IMR-90 (cell line): ENCODE measurements around the gene APOH. TPM values are rescaled to one million over a fixed set of nuclear protein-coding genes. Genes with fewer than 3 reads are reported as not detected.

Experiments used
- ATAC-seq: fragments of 200-7000 bp; cut with Tn5 transposase; 2 replicates; pipeline ENCODE4 v1.9.1; 2020; ENCODE audit warnings: low read depth, mild to moderate bottlenecking, moderate library complexity
- BruUV-seq: library from RNA; stranded (reverse); fragments of 400-500 nt; replicated peaks from 2 replicates; lab custom pipeline; 2021; lab: Mats Ljungman, UMichigan
- CTCF ChIA-PET: fragments of 300-600 bp; formaldehyde crosslinking; extraction: SDS; loops from one replicate; lab custom pipeline; 2021; ENCODE audit warnings: antibody characterized with exemption; lab: Yijun Ruan, JAX
- POLR2A ChIA-PET: fragments of 300-600 bp; sonication (Branson Sonifier 250); formaldehyde crosslinking; loops from one replicate; lab custom pipeline; 2022; ENCODE audit warnings: antibody characterized with exemption; ENCODE audit not compliant: unreplicated experiment; lab: Charles Lee
- DNase-seq: peaks from one replicate; pipeline ENCODE4 v3.0.0; 2013
- H2AFZ ChIP-seq: replicated peaks from 2 replicates; pipeline ENCODE3; 2013; ENCODE audit warnings: low read length, mild to moderate bottlenecking; ENCODE audit not compliant: poor library complexity
- H2AK5ac ChIP-seq: 2 replicates; pipeline ENCODE4 v1.6.1; 2013; ENCODE audit warnings: low read depth, low read length, inconsistent platforms
- H2AK9ac ChIP-seq: replicated peaks from 2 replicates; pipeline ENCODE3; 2013; ENCODE audit warnings: mild to moderate bottlenecking, low read depth, low read length, moderate library complexity; ENCODE audit not compliant: poor library complexity
- H2BK120ac ChIP-seq: 2 replicates; pipeline ENCODE4 v1.6.1; 2013; ENCODE audit warnings: low read depth, low read length, inconsistent platforms
- H2BK15ac ChIP-seq: 3 replicates; pipeline ENCODE4 v1.6.1; 2013; ENCODE audit warnings: low read depth, low read length, inconsistent platforms
- H2BK20ac ChIP-seq: 2 replicates; pipeline ENCODE4 v1.6.1; 2013; ENCODE audit warnings: low read depth, mild to moderate bottlenecking, inconsistent platforms, low read length, moderate library complexity
- H2BK5ac ChIP-seq: 2 replicates; pipeline ENCODE4 v1.6.1; 2013; ENCODE audit warnings: mild to moderate bottlenecking, low read depth, low read length, inconsistent platforms; ENCODE audit not compliant: poor library complexity, severe bottlenecking
- H3K14ac ChIP-seq: replicated peaks from 2 replicates; pipeline ENCODE4 v1.6.1; 2013; ENCODE audit warnings: low read depth, low read length, inconsistent platforms
- H3K18ac ChIP-seq: 2 replicates; pipeline ENCODE4 v1.6.1; 2013; ENCODE audit warnings: low read depth, low read length, control low read depth
- H3K23ac ChIP-seq: 2 replicates; pipeline ENCODE4 v1.6.1; 2013; ENCODE audit warnings: low read depth, low read length, inconsistent platforms
- H3K27ac ChIP-seq: 2 replicates; pipeline ENCODE4 v1.5.1; 2013; ENCODE audit warnings: mild to moderate bottlenecking, control low read depth, low read length; ENCODE audit not compliant: insufficient read depth
- H3K27me3 ChIP-seq: 2 replicates; pipeline ENCODE4 v1.6.1; 2013; ENCODE audit warnings: low read length; ENCODE audit not compliant: control insufficient read depth, insufficient read depth
- H3K36me3 ChIP-seq: 2 replicates; pipeline ENCODE4 v1.6.1; 2013; ENCODE audit warnings: low read length, mixed read lengths; ENCODE audit not compliant: control insufficient read depth, insufficient read depth
- H3K4ac ChIP-seq: 2 replicates; pipeline ENCODE4 v1.6.1; 2013; ENCODE audit warnings: low read depth, low read length, inconsistent platforms
- H3K4me1 ChIP-seq: 2 replicates; pipeline ENCODE4 v1.6.1; 2013; ENCODE audit warnings: low read length, mixed read lengths; ENCODE audit not compliant: control insufficient read depth, insufficient read depth
- H3K4me2 ChIP-seq: 2 replicates; pipeline ENCODE4 v1.6.1; 2013; ENCODE audit warnings: low read depth, mild to moderate bottlenecking, control low read depth, low read length, moderate library complexity
- H3K4me3 ChIP-seq: 2 replicates; pipeline ENCODE4 v1.5.1; 2013; ENCODE audit warnings: low read depth, mild to moderate bottlenecking, control low read depth, low read length, moderate library complexity; ENCODE audit not compliant: insufficient read depth
- H3K56ac ChIP-seq: 2 replicates; pipeline ENCODE4 v1.6.1; 2013; ENCODE audit warnings: low read length, inconsistent platforms; ENCODE audit not compliant: insufficient read depth; ENCODE audit errors: extremely low read depth
- H3K79me1 ChIP-seq, 2 experiments: 2 replicates each; pipeline ENCODE4 v1.6.1; 2013; ENCODE audit warnings: low read length in 2 of 2, inconsistent platforms in 1 of 2, low read depth in 1 of 2
- H3K9ac ChIP-seq: 2 replicates; pipeline ENCODE4 v1.6.1; 2013; ENCODE audit warnings: low read depth, low read length, control low read depth
- H3K9me1 ChIP-seq: 2 replicates; pipeline ENCODE4 v1.6.1; 2013; ENCODE audit warnings: low read length, inconsistent platforms; ENCODE audit not compliant: insufficient read depth
- H3K9me3 ChIP-seq: 2 replicates; pipeline ENCODE4 v1.6.1; 2013; ENCODE audit warnings: low read length; ENCODE audit not compliant: control insufficient read depth, insufficient read depth
- H4K20me1 ChIP-seq: 2 replicates; pipeline ENCODE4 v1.6.1; 2013; ENCODE audit warnings: low read length, inconsistent platforms; ENCODE audit not compliant: insufficient read depth
- H4K5ac ChIP-seq: 2 replicates; pipeline ENCODE4 v1.6.1; 2013; ENCODE audit warnings: mild to moderate bottlenecking, low read depth, low read length, control low read depth
- H4K8ac ChIP-seq, 2 experiments: 2 replicates each; pipeline ENCODE4 v1.6.1; 2013; ENCODE audit warnings: low read depth in 2 of 2, low read length in 2 of 2, control low read depth in 1 of 2, inconsistent platforms in 1 of 2
- H4K91ac ChIP-seq: 2 replicates; pipeline ENCODE4 v1.6.1; 2013; ENCODE audit warnings: low read depth, low read length, inconsistent platforms; ENCODE audit not compliant: insufficient read depth
- BHLHE40 ChIP-seq: fragments of 150-350 bp; IDR thresholded peaks from 2 replicates; pipeline ENCODE4 v1.6.1; 2016; ENCODE audit warnings: mild to moderate bottlenecking, low read depth, low read length
- CEBPB ChIP-seq: IDR thresholded peaks from 2 replicates; pipeline ENCODE4 v1.6.1; 2012; ENCODE audit warnings: low read depth, low read length, improper control_type of control experiment
- CHD1 ChIP-seq: IDR thresholded peaks from 2 replicates; pipeline ENCODE4 v1.6.1; 2012; ENCODE audit warnings: low read depth, low read length, improper control_type of control experiment
- ELK1 ChIP-seq: fragments of 150-350 bp; IDR thresholded peaks from 2 replicates; pipeline ENCODE4 v1.6.1; 2016; ENCODE audit warnings: low read depth, mild to moderate bottlenecking, low read length, moderate library complexity, borderline replicate concordance
- FOS ChIP-seq: fragments of 150-350 bp; IDR thresholded peaks from 2 replicates; pipeline ENCODE4 v1.6.1; 2016; ENCODE audit warnings: low read depth, low read length
- MAZ ChIP-seq: IDR thresholded peaks from 2 replicates; pipeline ENCODE4 v1.6.1; 2012; ENCODE audit warnings: low read depth, mild to moderate bottlenecking, low read length, improper control_type of control experiment, moderate library complexity, borderline replicate concordance
- MXI1 ChIP-seq: IDR thresholded peaks from 2 replicates; pipeline ENCODE4 v1.6.1; 2012; ENCODE audit warnings: low read depth, mild to moderate bottlenecking, low read length, moderate library complexity, borderline replicate concordance
- NFE2L2 ChIP-seq: fragments of 150-350 bp; IDR thresholded peaks from 2 replicates; pipeline ENCODE4 v1.6.1; 2016; ENCODE audit warnings: low read depth, mild to moderate bottlenecking, low read length
- RFX5 ChIP-seq: IDR thresholded peaks from 2 replicates; pipeline ENCODE4 v1.8.0; 2012; ENCODE audit warnings: low read depth, mild to moderate bottlenecking, low read length, moderate library complexity
- USF2 ChIP-seq: fragments of 150-350 bp; IDR thresholded peaks from 2 replicates; pipeline ENCODE4 v1.6.1; 2017; ENCODE audit warnings: mild to moderate bottlenecking, antibody characterized with exemption, low read length, low read depth
- WGBS, 2 experiments: methylation state at CpG; one replicate each; pipeline versions ENCODE4 v1.1.5 to v1.1.7; 2013; ENCODE audit warnings: missing lambda C conversion rate in 2 of 2; ENCODE audit not compliant: insufficient read length in 1 of 2; ENCODE audit errors: extremely low coverage in 2 of 2; 5-methylcytosine and 5-hydroxymethylcytosine counted together
- dilution Hi-C: fragments of 300-500 bp; cut with HindIII; formaldehyde crosslinking; loops from one replicate; pipeline ENCODE4 v1.14.3; 2018; ENCODE audit warnings: low sequenced_read_pairs; ENCODE audit not compliant: unreplicated experiment
- in situ Hi-C: fragments of 300-500 bp; cut with MboI; formaldehyde crosslinking; loops from 3 replicates; pipeline ENCODE4 v1.14.3; 2019; ENCODE audit warnings: low sequenced_read_pairs, inconsistent platforms, mixed read lengths
- intact Hi-C: fragments of 100-400 bp; cut with micrococcal nuclease; formaldehyde crosslinking; loops from 2 replicates; pipeline ENCODE4 v1.10.0; 2022
- polyA plus RNA-seq, 3 experiments: library from polyadenylated mRNA; depleted of rRNA; stranded (reverse); fragments of >200 nt; gene quantifications; 2 replicates each; pipeline ENCODE4 v1.2.3, GENCODE V29; 2012; ENCODE audit warnings: low replicate concordance in 1 of 3
- total RNA-seq: library from RNA; depleted of rRNA; stranded (reverse); fragments of >200 nt; gene quantifications from 2 replicates; pipeline ENCODE4 v1.2.3, GENCODE V29; 2012

Gene APOH
- total and polyA plus RNA-seq, 2 of the 4 experiments (the other 2 are of a cell fraction), result not detected

DNA sequence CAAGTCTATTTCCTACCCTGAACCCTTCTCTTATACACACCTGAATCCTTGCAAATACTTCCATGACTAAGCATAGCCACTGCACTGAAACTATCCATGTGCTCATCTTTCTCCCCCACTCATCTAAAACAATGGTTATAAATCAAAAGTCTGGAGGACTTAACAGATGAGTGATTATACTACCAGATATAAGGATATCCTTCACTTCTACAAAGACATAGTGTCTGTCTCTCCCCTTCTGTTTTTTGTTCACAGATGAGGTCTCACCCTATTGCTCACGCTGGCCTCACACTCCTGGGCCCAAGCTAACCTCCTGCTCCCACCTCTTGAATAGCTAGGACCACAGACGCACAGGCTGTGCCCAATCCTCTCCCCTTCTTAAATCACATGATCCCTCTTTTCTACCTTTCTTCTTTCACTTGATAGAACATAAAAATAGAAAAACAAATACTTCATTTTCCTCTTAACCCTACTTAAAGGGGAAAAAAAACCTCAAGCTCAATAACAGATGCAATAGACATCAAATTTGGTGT is 56.5 kb downstream of the APOH start:
- dilution Hi-C loops, result no loop called here
- 80% methylated on average over 1 of the region's 2 CpGs; no CpG with 5 or more reads in 1 of the 2 experiments for WGBS, 2 experiments
- in situ Hi-C loops, result loop anchor here (25.0 kb wide), 1 partner anchor 610 kb away; the partner anchor contains the start of gene AXIN2

More for the DNA sequence above, 56.5 kb downstream of the APOH start:
- Histone ChIP-seq H2AFZ (no peak overlapping the region), H3K14ac (no peak overlapping the region), H3K4me2 (no peak overlapping the region), H3K4me3 (no peak overlapping the region), H3K9me1 (0 out of 2 replicates have a peak, but pooled peaks cover 2% of the 10 kb centered on the region), H3K4me1 (no peaks in the 10 kb centered on the region), H4K91ac (no peak overlapping the region), H2BK15ac (no peak overlapping the region), H2AK9ac (no peak overlapping the region), H2BK20ac (no peak overlapping the region), H3K4ac (no peak overlapping the region), H3K23ac (no peak overlapping the region), H2AK5ac (no peak overlapping the region), H4K8ac (no peak overlapping the region), H3K56ac (no peak overlapping the region), H3K79me1 (no peaks in the 10 kb centered on the region), H2BK120ac (no peak overlapping the region), H3K18ac (no peak overlapping the region), H4K5ac (no peak overlapping the region), H3K27ac (no peak overlapping the region), H3K36me3 (no peaks in the 10 kb centered on the region), H3K27me3 (no peaks in the 10 kb centered on the region), H3K9me3 (no peaks in the 10 kb centered on the region), H3K9ac (no peak overlapping the region), H4K20me1 (no peaks in the 10 kb centered on the region), H2BK5ac (no peak overlapping the region)
- TF ChIP-seq USF2 (no peak), MAZ (no peak), NFE2L2 (no peak), RFX5 (no peak), MXI1 (no peak), ELK1 (no peak), CEBPB (no peak), BHLHE40 (no peak), FOS (no peak), CHD1 (no peak)
- intact Hi-C loops, result no loop called here
- ATAC-seq (no peak), DNase-seq (no peak)
- ChIA-PET CTCF (no interaction called here), POLR2A (interaction anchor here (0.5 kb wide), 1 partner anchor 508 kb away, joined by 5 read pairs; no protein-coding TSS in a partner anchor)
- no TSS peak for BruUV-seq
